HEK293 (cell line): ENCODE results near the gene SBK2.

ENCODE experiments used
- EGR2 ChIP-seq: fragments of 450-650 bp; formaldehyde crosslinking; IDR thresholded peaks from 2 replicates; pipeline ENCODE4 v1.5.1; 2016; ENCODE audit warnings: low read depth, missing biosample characterization, missing genetic modification characterization
- KLF8 ChIP-seq: fragments of 450-650 bp; formaldehyde crosslinking; IDR thresholded peaks from 2 replicates; pipeline ENCODE4 v1.5.1; 2016; ENCODE audit warnings: missing biosample characterization, missing genetic modification characterization
- PBX3 ChIP-seq: sonication (generic); formaldehyde crosslinking; IDR thresholded peaks from 2 replicates; pipeline ENCODE4 v1.8.1; 2022; ENCODE audit warnings: mild to moderate bottlenecking, moderate library complexity, missing genetic modification reagents
- SETDB1 ChIP-seq: IDR thresholded peaks from one replicate; pipeline ENCODE4 v1.6.1; 2017; ENCODE audit warnings: mild to moderate bottlenecking, low read length, moderate library complexity, mixed read lengths; ENCODE audit not compliant: insufficient read length
- TSHZ1 ChIP-seq: fragments of 450-650 bp; formaldehyde crosslinking; IDR thresholded peaks from 2 replicates; pipeline ENCODE4 v1.5.1; 2016; ENCODE audit warnings: missing biosample characterization, missing genetic modification characterization, borderline replicate concordance
- ZBTB17 ChIP-seq: fragments of 450-650 bp; formaldehyde crosslinking; IDR thresholded peaks from 2 replicates; pipeline ENCODE4 v1.5.1; 2016; ENCODE audit warnings: missing biosample characterization, missing genetic modification characterization
- ZBTB20 ChIP-seq: fragments of 450-650 bp; formaldehyde crosslinking; IDR thresholded peaks from 2 replicates; pipeline ENCODE4 v1.5.1; 2016; ENCODE audit warnings: missing biosample characterization, missing genetic modification characterization
- ZBTB21 ChIP-seq: fragments of 450-650 bp; formaldehyde crosslinking; IDR thresholded peaks from 2 replicates; pipeline ENCODE4 v1.5.1; 2017; ENCODE audit warnings: missing biosample characterization, missing genetic modification characterization
- ZFP37 ChIP-seq: fragments of 450-650 bp; formaldehyde crosslinking; IDR thresholded peaks from 2 replicates; pipeline ENCODE4 v1.5.1; 2016; ENCODE audit warnings: missing biosample characterization, missing genetic modification characterization
- ZNF175 ChIP-seq: fragments of 450-650 bp; formaldehyde crosslinking; IDR thresholded peaks from 2 replicates; pipeline ENCODE4 v1.5.1; 2016; ENCODE audit warnings: missing biosample characterization, missing genetic modification characterization
- ZNF354C ChIP-seq: fragments of 450-650 bp; formaldehyde crosslinking; IDR thresholded peaks from 2 replicates; pipeline ENCODE4 v1.5.1; 2016; ENCODE audit warnings: missing biosample characterization, missing genetic modification characterization, low read depth, borderline replicate concordance
- ZNF518A ChIP-seq: fragments of 450-650 bp; formaldehyde crosslinking; conservative IDR thresholded peaks from 2 replicates; pipeline ENCODE4 v1.5.1; 2016; ENCODE audit warnings: low read depth, missing biosample characterization, missing genetic modification characterization
- ZNF549 ChIP-seq: fragments of 450-650 bp; IDR thresholded peaks from 2 replicates; pipeline ENCODE4 v1.5.1; 2018; ENCODE audit warnings: missing biosample characterization, missing genetic modification characterization, mild to moderate bottlenecking, inconsistent platforms, moderate library complexity
- ZNF560 ChIP-seq: fragments of 450-650 bp; formaldehyde crosslinking; IDR thresholded peaks from 2 replicates; pipeline ENCODE4 v1.5.1; 2017; ENCODE audit warnings: missing biosample characterization, missing genetic modification characterization, borderline replicate concordance
- ZNF561 ChIP-seq: fragments of 450-650 bp; IDR thresholded peaks from 2 replicates; pipeline ENCODE4 v1.5.1; 2018; ENCODE audit warnings: missing biosample characterization, missing genetic modification characterization, borderline replicate concordance
- ZNF626 ChIP-seq: fragments of 450-650 bp; sonication (Bioruptor Pico); formaldehyde crosslinking; IDR thresholded peaks from 2 replicates; pipeline ENCODE4 v1.5.1; 2018; ENCODE audit warnings: missing biosample characterization, missing genetic modification characterization, inconsistent platforms
- ZSCAN18 ChIP-seq: fragments of 450-650 bp; formaldehyde crosslinking; IDR thresholded peaks from 2 replicates; pipeline ENCODE4 v1.5.1; 2016; ENCODE audit warnings: missing biosample characterization, missing genetic modification characterization
- TF ChIP-seq, protein P1 (sequence below): fragments of 450-650 bp; formaldehyde crosslinking; IDR thresholded peaks from 2 replicates; pipeline ENCODE4 v1.5.1; 2017; ENCODE audit warnings: missing biosample characterization, missing genetic modification characterization
- TF ChIP-seq, protein P2 (sequence below): fragments of 450-650 bp; formaldehyde crosslinking; IDR thresholded peaks from 2 replicates; pipeline ENCODE4 v1.5.1; 2016; ENCODE audit warnings: missing biosample characterization, missing genetic modification characterization
- TF ChIP-seq, protein P3 (sequence below): fragments of 450-650 bp; formaldehyde crosslinking; IDR thresholded peaks from 2 replicates; pipeline ENCODE4 v1.5.1; 2017; ENCODE audit warnings: missing biosample characterization, missing genetic modification characterization

The SBK2 gene

DNA sequence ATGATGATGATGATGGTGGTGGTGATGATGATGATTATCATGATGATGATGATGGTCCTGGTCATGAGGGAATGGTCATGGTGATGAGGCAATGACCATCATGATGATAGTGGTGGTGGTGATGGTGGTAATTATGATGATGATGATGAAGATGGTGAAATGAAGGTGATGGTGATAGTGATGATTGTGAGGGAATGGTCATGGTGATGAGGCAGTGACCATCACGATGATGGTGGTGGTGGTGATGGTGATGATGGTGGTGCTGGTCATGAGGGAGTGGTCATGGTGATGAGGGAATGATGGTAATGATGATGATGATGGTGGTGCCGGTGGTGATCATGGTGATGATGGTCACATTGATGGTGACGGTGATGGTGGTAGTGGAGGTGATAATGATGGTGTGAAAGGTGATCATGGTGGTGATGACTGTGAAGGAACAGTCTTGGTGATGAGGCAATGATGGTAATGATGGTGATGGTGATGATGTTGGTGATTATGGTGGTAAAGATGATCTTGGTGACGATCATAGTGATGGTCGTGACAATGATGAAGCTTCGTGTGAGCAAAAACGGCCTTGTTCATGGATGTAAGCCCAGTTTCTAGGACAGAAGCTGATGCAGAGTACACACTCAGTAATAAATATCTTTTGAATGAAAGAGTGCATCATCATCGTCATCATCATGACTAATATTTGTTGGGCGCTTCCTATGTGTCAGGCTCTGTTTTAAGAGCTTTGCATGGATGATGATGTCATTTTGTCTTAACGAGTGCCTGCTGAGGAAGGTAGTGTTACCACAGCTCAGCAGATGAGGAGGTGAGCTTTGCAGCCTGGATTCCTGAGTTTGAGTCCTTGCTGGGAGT, 17.3 kb downstream of the SBK2 start (continued):
- TF ChIP-seq TSHZ1 (tag by site-specific recombination) (peak; percentile 50; the same call in 1 of the 2 replicates), ZBTB17 (tag by site-specific recombination) (peak; percentile 57), ZNF549 (tag by site-specific recombination) (no peak), KLF8 (tag by site-specific recombination) (no peak; the same call in 1 of the 2 replicates), ZNF561 (no peak), ZNF560 (tag by site-specific recombination) (0 out of 2 replicates have a peak, but pooled peaks have one; percentile 41), ZNF626 (no peak), ZBTB21 (tag by site-specific recombination) (peak; percentile 95), EGR2 (tag by site-specific recombination) (no peak), ZNF354C (tag by site-specific recombination) (no peak), ZNF175 (tag by site-specific recombination) (no peak), SETDB1 (no peak), ZSCAN18 (tag by site-specific recombination) (no peak; the same call in 1 of the 2 replicates), ZNF518A (peak; percentile 41; the same call in 1 of the 2 replicates), ZFP37 (tag by site-specific recombination) (0 out of 2 replicates have a peak, but pooled peaks have one; percentile 43), PBX3 (CRISPR knock-in tag) (no peak), ZBTB20 (tag by site-specific recombination) (peak; percentile 51; the same call in 1 of the 2 replicates)
- TF ChIP-seq, protein P1, sequence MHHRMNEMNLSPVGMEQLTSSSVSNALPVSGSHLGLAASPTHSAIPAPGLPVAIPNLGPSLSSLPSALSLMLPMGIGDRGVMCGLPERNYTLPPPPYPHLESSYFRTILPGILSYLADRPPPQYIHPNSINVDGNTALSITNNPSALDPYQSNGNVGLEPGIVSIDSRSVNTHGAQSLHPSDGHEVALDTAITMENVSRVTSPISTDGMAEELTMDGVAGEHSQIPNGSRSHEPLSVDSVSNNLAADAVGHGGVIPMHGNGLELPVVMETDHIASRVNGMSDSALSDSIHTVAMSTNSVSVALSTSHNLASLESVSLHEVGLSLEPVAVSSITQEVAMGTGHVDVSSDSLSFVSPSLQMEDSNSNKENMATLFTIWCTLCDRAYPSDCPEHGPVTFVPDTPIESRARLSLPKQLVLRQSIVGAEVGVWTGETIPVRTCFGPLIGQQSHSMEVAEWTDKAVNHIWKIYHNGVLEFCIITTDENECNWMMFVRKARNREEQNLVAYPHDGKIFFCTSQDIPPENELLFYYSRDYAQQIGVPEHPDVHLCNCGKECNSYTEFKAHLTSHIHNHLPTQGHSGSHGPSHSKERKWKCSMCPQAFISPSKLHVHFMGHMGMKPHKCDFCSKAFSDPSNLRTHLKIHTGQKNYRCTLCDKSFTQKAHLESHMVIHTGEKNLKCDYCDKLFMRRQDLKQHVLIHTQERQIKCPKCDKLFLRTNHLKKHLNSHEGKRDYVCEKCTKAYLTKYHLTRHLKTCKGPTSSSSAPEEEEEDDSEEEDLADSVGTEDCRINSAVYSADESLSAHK (tag by site-specific recombination), result no peak
- TF ChIP-seq, protein P2, sequence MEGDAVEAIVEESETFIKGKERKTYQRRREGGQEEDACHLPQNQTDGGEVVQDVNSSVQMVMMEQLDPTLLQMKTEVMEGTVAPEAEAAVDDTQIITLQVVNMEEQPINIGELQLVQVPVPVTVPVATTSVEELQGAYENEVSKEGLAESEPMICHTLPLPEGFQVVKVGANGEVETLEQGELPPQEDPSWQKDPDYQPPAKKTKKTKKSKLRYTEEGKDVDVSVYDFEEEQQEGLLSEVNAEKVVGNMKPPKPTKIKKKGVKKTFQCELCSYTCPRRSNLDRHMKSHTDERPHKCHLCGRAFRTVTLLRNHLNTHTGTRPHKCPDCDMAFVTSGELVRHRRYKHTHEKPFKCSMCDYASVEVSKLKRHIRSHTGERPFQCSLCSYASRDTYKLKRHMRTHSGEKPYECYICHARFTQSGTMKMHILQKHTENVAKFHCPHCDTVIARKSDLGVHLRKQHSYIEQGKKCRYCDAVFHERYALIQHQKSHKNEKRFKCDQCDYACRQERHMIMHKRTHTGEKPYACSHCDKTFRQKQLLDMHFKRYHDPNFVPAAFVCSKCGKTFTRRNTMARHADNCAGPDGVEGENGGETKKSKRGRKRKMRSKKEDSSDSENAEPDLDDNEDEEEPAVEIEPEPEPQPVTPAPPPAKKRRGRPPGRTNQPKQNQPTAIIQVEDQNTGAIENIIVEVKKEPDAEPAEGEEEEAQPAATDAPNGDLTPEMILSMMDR (tag by site-specific recombination), result no peak
- TF ChIP-seq, protein P3, sequence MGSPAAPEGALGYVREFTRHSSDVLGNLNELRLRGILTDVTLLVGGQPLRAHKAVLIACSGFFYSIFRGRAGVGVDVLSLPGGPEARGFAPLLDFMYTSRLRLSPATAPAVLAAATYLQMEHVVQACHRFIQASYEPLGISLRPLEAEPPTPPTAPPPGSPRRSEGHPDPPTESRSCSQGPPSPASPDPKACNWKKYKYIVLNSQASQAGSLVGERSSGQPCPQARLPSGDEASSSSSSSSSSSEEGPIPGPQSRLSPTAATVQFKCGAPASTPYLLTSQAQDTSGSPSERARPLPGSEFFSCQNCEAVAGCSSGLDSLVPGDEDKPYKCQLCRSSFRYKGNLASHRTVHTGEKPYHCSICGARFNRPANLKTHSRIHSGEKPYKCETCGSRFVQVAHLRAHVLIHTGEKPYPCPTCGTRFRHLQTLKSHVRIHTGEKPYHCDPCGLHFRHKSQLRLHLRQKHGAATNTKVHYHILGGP, result no peak
